NCI-H1417 (cell line): ENCODE data around the gene SERPINB4.
"Not testable (repeated sequence)": the region's sequence is repeated elsewhere in the genome, so short reads cannot be mapped to it uniquely, and the experiment has no call there.

Experiments
- DNase-seq, 3 experiments: peaks; one replicate each; lab custom pipeline; 2025; lab: John Stamatoyannopoulos, UW

Gene SERPINB4

DNA sequence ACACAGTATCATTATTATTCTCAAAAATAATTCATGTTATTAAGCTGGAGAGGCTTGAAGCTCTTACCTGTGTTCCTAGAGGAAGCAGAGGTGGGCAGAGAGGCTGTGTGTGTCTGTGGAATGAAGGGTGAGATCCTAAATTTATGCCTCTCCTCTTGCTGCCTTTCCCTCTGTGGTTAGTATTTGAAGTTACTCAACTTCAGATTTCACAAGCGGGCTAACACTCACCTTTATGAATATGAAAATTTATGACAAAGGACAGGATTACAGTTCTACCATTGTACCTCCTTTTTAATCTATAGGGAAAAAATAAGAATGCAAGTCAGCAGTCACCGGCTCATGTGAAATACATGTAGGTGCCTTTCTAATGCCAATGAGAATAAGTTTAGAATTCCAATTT is at the start of gene SERPINB4:
SERPINB4 (minus strand) TSS at position 115 of the 400 bp plus-strand sequence. CDS start 679 bp downstream, outside the sequence.
- DNase-seq, result not testable (repeated sequence)

DNA sequence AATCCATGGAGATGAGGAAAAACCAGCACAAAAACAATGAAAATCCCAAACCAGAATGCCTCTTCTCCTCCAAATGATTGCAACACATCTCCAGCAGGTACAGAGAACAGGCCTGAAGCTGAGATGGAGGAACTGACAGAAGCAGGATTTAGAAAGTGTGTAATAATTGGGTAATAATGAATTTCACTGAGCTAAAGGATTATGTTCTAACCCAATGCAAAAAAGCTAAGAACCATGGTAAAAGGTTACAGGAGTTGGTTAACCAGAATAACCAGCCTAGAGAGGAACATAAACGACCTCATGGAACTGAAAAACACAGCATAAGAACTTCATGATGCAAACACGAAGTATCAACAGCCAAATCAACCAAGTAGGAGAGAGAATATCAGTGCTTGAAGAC is 45.0 kb upstream of the SERPINB4 start:
- DNase-seq, result no peak

DNA sequence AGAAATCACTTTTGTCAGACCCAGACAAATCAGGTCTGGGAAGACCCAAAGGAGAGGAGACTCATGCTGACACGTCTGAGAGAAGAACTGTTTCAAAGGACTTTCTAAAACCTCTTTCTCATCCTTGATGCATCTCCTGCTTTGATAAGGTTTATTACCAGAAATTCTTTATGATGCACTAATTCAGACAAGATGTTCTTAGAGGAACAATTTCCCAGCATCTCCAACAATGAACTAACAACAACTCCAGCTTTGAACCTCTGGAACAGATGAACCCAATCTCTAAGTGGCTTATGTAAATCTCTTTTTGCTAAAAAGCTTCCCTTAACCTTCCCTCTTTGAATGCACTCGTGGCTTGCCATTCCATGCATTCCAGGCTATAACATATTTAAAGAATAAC is 42.8 kb upstream of the SERPINB4 start:
- no peak for DNase-seq

DNA sequence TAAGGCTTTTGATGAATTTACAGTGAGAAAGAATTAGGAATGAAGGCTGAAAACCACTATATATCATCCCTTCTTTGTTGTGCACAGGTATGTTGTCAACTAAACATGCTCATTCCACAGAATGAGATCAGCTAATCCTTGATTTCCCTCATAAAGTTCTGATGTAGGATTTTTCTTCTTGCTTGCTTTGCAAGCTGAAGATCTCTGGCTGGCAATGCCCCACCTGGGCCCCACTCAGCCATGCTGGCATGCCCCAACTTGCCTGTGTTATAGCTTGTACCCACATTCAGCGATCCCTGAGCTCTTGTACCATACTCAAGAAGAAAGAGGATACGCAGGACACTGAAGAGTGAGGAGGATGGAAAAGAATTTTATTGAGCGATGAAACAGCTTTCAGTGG is 40.7 kb upstream of the SERPINB4 start:
- DNase-seq, result no peak

DNA sequence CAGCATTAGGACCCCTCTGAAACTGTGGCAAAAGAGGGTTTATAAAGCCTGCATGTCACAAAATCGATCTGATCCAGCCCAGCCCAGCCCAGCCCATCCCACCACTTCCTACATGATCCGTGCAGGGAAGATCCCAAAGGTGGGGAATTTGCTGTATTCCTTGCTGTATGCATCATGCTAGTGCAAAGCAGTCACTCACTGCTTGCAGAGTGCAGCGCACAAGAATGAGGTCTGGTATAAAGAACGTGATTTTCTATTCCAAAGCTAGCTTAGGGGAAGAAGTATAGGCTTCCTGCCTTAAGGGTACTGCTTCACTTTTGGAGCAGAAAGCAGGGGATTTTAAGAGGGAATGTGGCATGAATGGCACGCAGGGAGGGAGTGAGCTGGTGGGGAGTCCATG is 39.8 kb upstream of the SERPINB4 start:
- no peak for DNase-seq

DNA sequence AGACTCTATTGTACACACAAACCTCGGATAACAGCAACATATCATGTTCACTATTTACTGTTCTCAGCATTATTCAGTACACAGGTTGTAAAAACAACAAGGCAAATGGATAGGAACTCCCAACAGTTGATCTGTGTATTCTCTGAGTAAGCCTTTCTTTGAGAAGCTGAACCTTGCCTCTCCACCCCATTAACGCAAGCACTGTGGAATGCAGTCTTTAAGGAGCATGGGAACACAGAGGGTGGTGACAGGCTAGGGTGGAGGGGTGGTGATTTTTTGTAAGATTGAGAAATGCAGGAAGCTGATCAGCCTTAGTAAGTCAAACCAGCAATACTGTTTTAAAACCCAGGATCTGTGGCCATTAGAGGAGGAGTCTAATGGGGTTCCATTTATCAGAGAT is 39.1 kb upstream of the SERPINB4 start:
- no peak for DNase-seq

- peak in 2 of 3 experiments; percentile 29 to 73 for DNase-seq
Measured at GRCh38 chr18:63681449-63682340, 37.6 kb upstream of the SERPINB4 start.

- no peak for DNase-seq
Measured at GRCh38 chr18:63679820-63680606, 36.0 kb upstream of the SERPINB4 start.

- peak in 1 of 3 experiments; percentile 51 for DNase-seq
Measured at GRCh38 chr18:63677500-63678225, 33.6 kb upstream of the SERPINB4 start.

- DNase-seq, result peak; percentile 33 to 85 (median 62)
Measured at GRCh38 chr18:63676526-63677323, 32.7 kb upstream of the SERPINB4 start.

DNA sequence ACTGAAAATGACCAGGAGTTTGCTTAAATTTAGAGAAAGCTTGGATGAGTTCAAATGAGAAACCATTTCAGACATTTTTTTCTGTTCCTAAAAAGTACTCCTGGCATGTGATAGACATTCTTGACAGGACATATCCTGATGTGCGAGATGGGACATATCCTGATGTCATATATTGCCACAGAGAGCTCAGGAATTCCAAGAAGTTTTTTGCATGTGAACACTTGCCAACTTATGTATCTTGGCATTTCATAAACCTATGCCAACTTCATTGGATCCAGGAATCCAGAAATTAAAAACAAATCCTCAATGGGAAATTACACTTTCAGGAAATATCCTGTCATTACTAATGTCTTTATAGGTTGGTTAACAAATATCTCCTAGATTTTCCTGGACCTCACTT is 20.5 kb upstream of the SERPINB4 start:
- no peak for DNase-seq

- DNase-seq, result not testable (repeated sequence)
Measured at GRCh38 chr18:63661750-63662149, 17.7 kb upstream of the SERPINB4 start, which contains the start of gene SERPINB3. Gene SERPINB3 (minus strand): TSS chr18:63661893. CDS start chr18:63661216, 677 bp downstream.

- not testable (repeated sequence) for DNase-seq
Measured at GRCh38 chr18:63658920-63659319, 14.9 kb upstream of the SERPINB4 start.

GRCh38 chr18:63650271-63650670 is 6.2 kb upstream of the SERPINB4 start:
- not testable (repeated sequence) for DNase-seq

- no peak for DNase-seq
Measured at GRCh38 chr18:63648241-63648640, 4.2 kb upstream of the SERPINB4 start.

GRCh38 chr18:63646936-63647335 is 2.9 kb upstream of the SERPINB4 start:
- DNase-seq, result no peak

DNA sequence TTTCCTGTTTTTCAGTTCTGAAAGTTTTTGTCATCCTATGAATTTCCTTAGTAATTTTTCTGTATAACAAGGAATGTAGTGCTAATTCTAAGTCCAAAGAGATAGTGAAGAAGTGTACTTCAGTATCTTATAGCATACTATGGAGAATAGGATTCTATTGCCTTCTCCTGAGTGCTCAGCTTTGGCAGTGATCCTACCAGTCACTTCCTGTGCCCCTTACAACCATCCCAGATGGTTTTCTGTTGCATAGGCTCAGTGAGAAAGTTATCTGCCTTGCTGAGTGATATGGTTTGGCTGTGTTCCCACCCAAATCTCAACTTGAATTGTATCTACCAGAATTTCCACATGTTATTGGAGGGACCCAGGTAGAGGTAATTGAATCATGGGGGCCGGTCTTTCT is 638 bp upstream of the SERPINB4 start:
- not testable (repeated sequence) for DNase-seq

- not testable (repeated sequence) for DNase-seq
Measured at GRCh38 chr18:63642668-63643356, 1.2 kb downstream of the SERPINB4 start.

GRCh38 chr18:63641157-63641680 is 2.8 kb downstream of the SERPINB4 start:
- not testable (repeated sequence) for DNase-seq

- no peak for DNase-seq
Measured at GRCh38 chr18:63637703-63638102, 6.4 kb downstream of the SERPINB4 start.
